ENCODE data around the gene POLH.
"Not testable (repeated sequence)": the region's sequence is repeated elsewhere in the genome, so short reads cannot be mapped to it uniquely, and the experiment has no call there.

The POLH gene

GRCh38 chr6:43644940-43645612 lies 69.1 kb downstream of the POLH start, which contains the start of gene RSPH9:
Gene RSPH9, plus strand, starts transcription at chr6:43645036. Its CDS starts 63 bp downstream, at chr6:43645099.
- no peak for TF ChIP-seq CTCF (IDR thresholded peaks at IDR 0.05; ENCODE audit: insufficient read depth, low read depth, low read length, missing control alignments)

DNA sequence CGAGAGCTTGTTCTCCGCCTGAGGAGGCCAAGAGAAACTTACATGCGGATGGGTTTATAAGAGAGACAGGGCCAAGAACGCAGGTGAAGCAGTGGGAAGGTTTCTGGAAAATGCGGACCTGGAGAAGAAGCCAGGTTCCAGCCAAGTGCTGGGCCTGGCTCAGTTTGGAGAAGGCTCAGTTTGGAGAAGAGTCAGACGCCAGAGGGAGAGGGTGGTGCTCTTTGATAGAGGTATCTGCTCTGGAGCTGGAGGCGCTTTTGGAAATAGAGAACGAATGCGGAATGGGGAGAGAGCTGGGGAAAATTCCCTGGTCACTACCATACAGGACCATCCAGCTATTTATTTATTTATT lies 69.6 kb downstream of the POLH start:
- H3K4me3 ChIP-seq (ENCODE audit: low read depth, low read length), result no peak overlapping the region
- DNase-seq (ENCODE audit: low read depth), result no peak
- no peak for TF ChIP-seq CTCF (IDR thresholded peaks at IDR 0.05; ENCODE audit: insufficient read depth, low read depth, low read length, missing control alignments)

More at GRCh38 chr6:43644940-43645612, 69.1 kb downstream of the POLH start, which contains the start of gene RSPH9:
- no peak within 1 kb of the TSS for H3K4me3 ChIP-seq (ENCODE audit: low read depth, low read length)
- no peak for DNase-seq (ENCODE audit: low read depth)

GRCh38 chr6:43647613-43648012 lies 71.6 kb downstream of the POLH start:
- TF ChIP-seq CTCF (IDR thresholded peaks at IDR 0.05; ENCODE audit: insufficient read depth, low read depth, low read length, missing control alignments), result no peak
- no peak for DNase-seq (ENCODE audit: low read depth)
- no peak overlapping the region for H3K4me3 ChIP-seq (ENCODE audit: low read depth, low read length)

- no peak for DNase-seq (ENCODE audit: low read depth)
- no peak for TF ChIP-seq CTCF (IDR thresholded peaks at IDR 0.05; ENCODE audit: insufficient read depth, low read depth, low read length, missing control alignments)
- H3K4me3 ChIP-seq (ENCODE audit: low read depth, low read length), result no peak overlapping the region
These were observed 72.3 kb downstream of the POLH start for GRCh38 chr6:43648248-43648647.

DNA sequence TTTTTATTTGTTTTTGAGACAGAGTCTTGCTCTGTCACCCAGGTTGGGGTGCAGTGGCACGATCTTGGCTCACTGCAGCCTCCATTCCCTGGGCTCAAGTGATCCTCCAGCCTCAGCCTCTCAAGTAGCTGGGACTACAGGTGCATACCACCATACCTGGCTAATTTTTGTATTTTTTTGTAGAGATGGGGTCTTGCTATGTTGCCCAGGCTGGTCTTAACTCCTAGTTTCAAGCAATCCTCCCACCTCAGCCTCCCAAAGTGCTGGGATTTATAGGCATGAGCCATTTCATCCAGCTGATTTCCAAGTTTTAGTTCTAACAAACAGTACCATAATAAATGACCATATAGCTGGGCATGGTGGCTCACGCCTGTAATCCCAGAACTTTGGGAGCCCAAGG lies 76.8 kb downstream of the POLH start:
- not testable (repeated sequence) for H3K4me3 ChIP-seq (ENCODE audit: low read depth, low read length); DNase-seq (ENCODE audit: low read depth)

- no peak for DNase-seq (ENCODE audit: low read depth)
- TF ChIP-seq CTCF (IDR thresholded peaks at IDR 0.05; ENCODE audit: insufficient read depth, low read depth, low read length, missing control alignments), result no peak
- no peak overlapping the region for H3K4me3 ChIP-seq (ENCODE audit: low read depth, low read length)
These were observed 81.3 kb downstream of the POLH start for GRCh38 chr6:43657221-43657802.

GRCh38 chr6:43658161-43658560 lies 82.2 kb downstream of the POLH start:
- TF ChIP-seq CTCF (IDR thresholded peaks at IDR 0.05; ENCODE audit: insufficient read depth, low read depth, low read length, missing control alignments), result no peak
- no peak for DNase-seq (ENCODE audit: low read depth)

GRCh38 chr6:43662948-43663347 lies 87.0 kb downstream of the POLH start:
- DNase-seq (ENCODE audit: low read depth); H3K4me3 ChIP-seq (ENCODE audit: low read depth, low read length): not testable (repeated sequence)

More at GRCh38 chr6:43658161-43658560, 82.2 kb downstream of the POLH start:
- H3K4me3 ChIP-seq (ENCODE audit: low read depth, low read length), result no peak overlapping the region

All from GM12865 (cell line).